Activated B cell treated with CpG ODN at 0.5 μM for 24 hours (primary cell): ENCODE data around the gene SEMA5B. TPM values are rescaled to one million over a fixed set of nuclear protein-coding genes. Genes with fewer than 3 reads are reported as not detected.

Experiments used
- ATAC-seq: fragments of 200-7000 bp; cut with Tn5 transposase; one replicate; pipeline ENCODE4 v1.10.0; 2021; ENCODE audit warnings: low read depth, mild to moderate bottlenecking, moderate library complexity
- CTCF ChIA-PET: fragments of 350-600 bp; sonication (Branson Sonifier 250); formaldehyde crosslinking; loops from one replicate; lab custom pipeline; 2021; ENCODE audit warnings: antibody characterized with exemption; lab: Charles Lee
- POLR2A ChIA-PET: fragments of 350-600 bp; sonication (Branson Sonifier 250); formaldehyde crosslinking; loops from one replicate; lab custom pipeline; 2021; ENCODE audit warnings: antibody characterized with exemption; lab: Charles Lee
- DNase-seq: peaks from one replicate; pipeline ENCODE4 v3.0.0; 2022
- H3K27ac Mint-ChIP-seq: one replicate; pipeline ENCODE4 v1.8.0; 2020; ENCODE audit warnings: mixed read lengths
- H3K27me3 Mint-ChIP-seq: one replicate; pipeline ENCODE4 v1.8.0; 2021; ENCODE audit warnings: mixed read lengths
- H3K36me3 Mint-ChIP-seq: one replicate; pipeline ENCODE4 v1.8.0; 2021; ENCODE audit warnings: low read depth, mixed read lengths
- H3K4me1 Mint-ChIP-seq: one replicate; pipeline ENCODE4 v1.8.0; 2021; ENCODE audit warnings: mixed read lengths
- H3K4me3 Mint-ChIP-seq: one replicate; pipeline ENCODE4 v1.8.0; 2020; ENCODE audit warnings: mild to moderate bottlenecking, mixed read lengths
- H3K9me3 Mint-ChIP-seq: one replicate; pipeline ENCODE4 v1.8.0; 2020; ENCODE audit warnings: mixed read lengths
- intact Hi-C: fragments of 100-400 bp; cut with micrococcal nuclease; formaldehyde crosslinking; loops from one replicate; pipeline ENCODE4 v1.15.1; 2024
- total RNA-seq: library from RNA; stranded (reverse); gene quantifications from 2 replicates; pipeline ENCODE4 v1.2.3, GENCODE V29; 2022
- TF ChIP-seq, protein P1 (sequence below): fragments of 200-600 bp; IDR thresholded peaks from one replicate; pipeline ENCODE4 v1.8.0; 2022; ENCODE audit warnings: antibody characterized with exemption, mild to moderate bottlenecking

The SEMA5B gene, protein sequence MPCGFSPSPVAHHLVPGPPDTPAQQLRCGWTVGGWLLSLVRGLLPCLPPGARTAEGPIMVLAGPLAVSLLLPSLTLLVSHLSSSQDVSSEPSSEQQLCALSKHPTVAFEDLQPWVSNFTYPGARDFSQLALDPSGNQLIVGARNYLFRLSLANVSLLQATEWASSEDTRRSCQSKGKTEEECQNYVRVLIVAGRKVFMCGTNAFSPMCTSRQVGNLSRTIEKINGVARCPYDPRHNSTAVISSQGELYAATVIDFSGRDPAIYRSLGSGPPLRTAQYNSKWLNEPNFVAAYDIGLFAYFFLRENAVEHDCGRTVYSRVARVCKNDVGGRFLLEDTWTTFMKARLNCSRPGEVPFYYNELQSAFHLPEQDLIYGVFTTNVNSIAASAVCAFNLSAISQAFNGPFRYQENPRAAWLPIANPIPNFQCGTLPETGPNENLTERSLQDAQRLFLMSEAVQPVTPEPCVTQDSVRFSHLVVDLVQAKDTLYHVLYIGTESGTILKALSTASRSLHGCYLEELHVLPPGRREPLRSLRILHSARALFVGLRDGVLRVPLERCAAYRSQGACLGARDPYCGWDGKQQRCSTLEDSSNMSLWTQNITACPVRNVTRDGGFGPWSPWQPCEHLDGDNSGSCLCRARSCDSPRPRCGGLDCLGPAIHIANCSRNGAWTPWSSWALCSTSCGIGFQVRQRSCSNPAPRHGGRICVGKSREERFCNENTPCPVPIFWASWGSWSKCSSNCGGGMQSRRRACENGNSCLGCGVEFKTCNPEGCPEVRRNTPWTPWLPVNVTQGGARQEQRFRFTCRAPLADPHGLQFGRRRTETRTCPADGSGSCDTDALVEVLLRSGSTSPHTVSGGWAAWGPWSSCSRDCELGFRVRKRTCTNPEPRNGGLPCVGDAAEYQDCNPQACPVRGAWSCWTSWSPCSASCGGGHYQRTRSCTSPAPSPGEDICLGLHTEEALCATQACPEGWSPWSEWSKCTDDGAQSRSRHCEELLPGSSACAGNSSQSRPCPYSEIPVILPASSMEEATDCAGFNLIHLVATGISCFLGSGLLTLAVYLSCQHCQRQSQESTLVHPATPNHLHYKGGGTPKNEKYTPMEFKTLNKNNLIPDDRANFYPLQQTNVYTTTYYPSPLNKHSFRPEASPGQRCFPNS
- total RNA-seq, result 1.0 and 1.6 TPM in 2 replicates

DNA sequence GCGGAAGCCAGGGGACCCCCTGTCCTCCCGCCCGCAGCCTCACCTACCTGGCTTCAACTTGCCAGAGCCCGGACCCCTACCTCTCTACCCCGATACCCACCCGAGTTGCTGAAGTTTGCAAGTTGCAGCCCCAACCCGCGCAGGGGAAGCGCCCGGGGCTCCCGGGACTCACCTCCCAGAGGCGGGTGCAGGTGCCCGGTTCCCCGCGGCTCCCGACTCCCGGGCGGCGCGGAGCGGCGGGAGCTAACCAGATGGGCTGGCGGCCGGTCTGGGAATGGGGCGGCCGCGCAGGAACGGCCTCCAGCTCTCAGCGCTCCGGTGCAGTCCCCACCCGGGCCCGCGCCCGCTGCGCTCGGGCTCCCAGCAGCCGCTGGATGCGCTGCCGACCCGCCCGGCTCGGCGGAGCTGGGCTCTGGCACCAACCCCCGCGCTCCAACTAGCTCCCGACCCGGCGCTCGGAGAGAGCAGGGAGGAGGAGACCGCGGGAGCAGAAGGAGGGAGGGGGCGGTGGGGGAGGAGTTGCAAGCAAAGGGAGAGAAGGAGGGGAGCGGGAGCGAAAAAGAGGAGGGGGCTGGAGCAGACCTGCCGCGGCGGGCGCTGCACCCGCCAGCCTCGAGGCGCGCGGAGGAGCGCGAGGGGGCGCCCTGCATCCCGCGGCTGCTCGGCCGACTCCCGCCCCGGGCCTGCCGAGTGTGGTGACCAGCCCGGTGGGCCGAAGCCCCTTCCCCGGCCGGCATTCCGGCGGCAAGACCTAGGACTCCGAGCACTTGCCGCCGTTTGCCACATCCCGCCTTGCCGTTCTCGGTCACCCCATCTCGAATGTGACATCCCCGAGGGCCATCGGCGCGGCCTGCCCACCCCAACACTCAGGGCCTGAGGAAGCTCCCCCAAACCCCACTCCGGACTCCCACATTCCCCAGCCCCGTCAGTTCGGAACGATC is at the start of gene SEMA5B:
Gene SEMA5B (minus strand): TSS at position 472 of the 941 bp plus-strand sequence. CDS start 66,500 bp downstream, outside the sequence.
- Mint-ChIP-seq H3K27ac (no peak within 1 kb of the TSS), H3K4me1 (peaks cover 19% of the 10 kb centered on the region), H3K36me3 (no peaks in the 10 kb centered on the region), H3K4me3 (peak within 1 kb of the TSS; percentile 84), H3K9me3 (no peaks in the 10 kb centered on the region), H3K27me3 (peaks cover 34% of the 10 kb centered on the region)
- DNase-seq, result peak; percentile 49
- TF ChIP-seq, protein P1, sequence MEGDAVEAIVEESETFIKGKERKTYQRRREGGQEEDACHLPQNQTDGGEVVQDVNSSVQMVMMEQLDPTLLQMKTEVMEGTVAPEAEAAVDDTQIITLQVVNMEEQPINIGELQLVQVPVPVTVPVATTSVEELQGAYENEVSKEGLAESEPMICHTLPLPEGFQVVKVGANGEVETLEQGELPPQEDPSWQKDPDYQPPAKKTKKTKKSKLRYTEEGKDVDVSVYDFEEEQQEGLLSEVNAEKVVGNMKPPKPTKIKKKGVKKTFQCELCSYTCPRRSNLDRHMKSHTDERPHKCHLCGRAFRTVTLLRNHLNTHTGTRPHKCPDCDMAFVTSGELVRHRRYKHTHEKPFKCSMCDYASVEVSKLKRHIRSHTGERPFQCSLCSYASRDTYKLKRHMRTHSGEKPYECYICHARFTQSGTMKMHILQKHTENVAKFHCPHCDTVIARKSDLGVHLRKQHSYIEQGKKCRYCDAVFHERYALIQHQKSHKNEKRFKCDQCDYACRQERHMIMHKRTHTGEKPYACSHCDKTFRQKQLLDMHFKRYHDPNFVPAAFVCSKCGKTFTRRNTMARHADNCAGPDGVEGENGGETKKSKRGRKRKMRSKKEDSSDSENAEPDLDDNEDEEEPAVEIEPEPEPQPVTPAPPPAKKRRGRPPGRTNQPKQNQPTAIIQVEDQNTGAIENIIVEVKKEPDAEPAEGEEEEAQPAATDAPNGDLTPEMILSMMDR, result no peak
- peak; percentile 55 for ATAC-seq
- intact Hi-C loops, result loop anchor here (1.0 to 5.0 kb wide), 9 partner anchors 84 to 1481 kb away; no protein-coding TSS in a partner anchor
- ChIA-PET POLR2A (interaction anchor here (0.6 kb wide), 1 partner anchor 637 kb away, joined by 5 read pairs; no protein-coding TSS in a partner anchor), CTCF (interaction anchor here (0.9 to 4.2 kb wide), 20 partner anchors 9 to 1483 kb away, joined by 3 to 41 read pairs (median 4); partner anchors contain the start of gene POLQ)

DNA sequence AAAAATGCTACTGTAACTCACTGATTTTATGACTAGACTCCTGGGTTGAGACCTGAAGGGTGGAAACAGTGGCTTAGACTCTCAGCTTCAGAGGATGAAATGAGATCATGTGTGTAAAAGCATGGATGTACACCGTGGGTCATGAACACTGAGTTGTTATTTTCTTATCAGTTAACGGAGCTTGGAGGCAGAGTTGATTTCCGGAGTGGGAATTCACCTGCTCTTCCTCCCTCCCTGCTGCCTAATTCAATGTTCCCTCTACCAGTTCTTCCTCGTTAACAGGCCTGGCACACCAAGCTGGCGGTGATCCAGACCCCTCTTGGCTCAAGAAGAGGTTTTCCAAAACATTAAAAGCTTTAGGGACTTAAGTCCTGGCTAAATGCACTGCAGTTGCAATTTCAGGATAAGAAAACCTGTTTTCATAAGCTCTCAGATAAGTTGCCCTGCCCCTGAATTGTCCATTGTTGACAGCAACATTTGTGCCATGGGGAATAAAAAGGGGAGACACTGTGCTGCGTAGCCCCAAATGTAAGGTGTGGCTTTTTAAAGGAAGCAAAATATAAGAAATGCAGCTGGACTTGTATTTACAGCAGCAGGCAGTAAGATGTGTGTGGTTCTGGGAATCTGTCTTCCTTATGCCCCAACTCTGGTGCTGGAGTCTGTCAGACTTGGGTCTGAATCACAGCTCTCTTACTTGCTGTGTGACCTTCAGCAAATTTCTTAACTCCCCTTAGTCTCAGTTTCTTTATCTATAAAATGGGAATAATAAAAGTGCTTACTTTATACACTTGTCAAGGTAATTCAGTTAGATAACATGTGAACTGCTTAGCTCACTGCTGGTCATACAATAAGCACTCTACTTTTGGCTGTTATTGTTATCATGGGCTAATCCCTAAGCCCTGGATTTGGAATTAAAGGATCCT is 49.2 kb upstream of the SEMA5B start:
- DNase-seq, result no peak
- Mint-ChIP-seq H3K9me3 (no peaks in the 10 kb centered on the region), H3K27ac (no peak overlapping the region), H3K27me3 (no peaks in the 10 kb centered on the region), H3K36me3 (no peaks in the 10 kb centered on the region), H3K4me3 (no peak overlapping the region), H3K4me1 (peaks cover 4% of the 10 kb centered on the region)
- ATAC-seq, result no peak
- TF ChIP-seq, protein P1, result no peak
- ChIA-PET CTCF (interaction anchor here (0.9 to 1.6 kb wide), 2 partner anchors 9 to 45 kb away, joined by 3 read pairs; partner anchors contain the start of gene PDIA5), POLR2A (no interaction called here)
- intact Hi-C loops, result no loop called here

DNA sequence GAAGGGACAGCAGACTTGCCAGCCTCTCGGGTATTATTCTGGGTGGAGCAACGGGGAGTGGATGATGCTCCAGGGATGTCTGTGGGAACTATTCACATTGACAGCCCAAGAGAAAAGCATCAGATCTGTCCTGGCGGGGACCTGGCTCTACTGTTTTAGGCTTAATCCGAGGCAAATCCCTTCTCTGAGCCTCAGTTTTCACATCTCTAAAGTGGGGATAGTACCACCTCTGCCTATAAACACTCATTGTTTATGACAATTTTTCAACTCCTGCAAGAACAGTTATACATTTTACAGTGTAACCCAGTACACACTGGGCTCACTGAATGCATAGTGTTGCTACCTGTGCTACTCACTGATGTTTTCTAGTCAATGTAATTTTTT is 48.5 kb upstream of the SEMA5B start:
- ChIA-PET POLR2A (no interaction called here), CTCF (interaction anchor here (0.9 kb wide), 1 partner anchor 9 kb away, joined by 3 read pairs; the partner anchor contains the start of gene PDIA5)
- H3K4me3 Mint-ChIP-seq, result no peak overlapping the region
- H3K36me3 Mint-ChIP-seq, result no peaks in the 10 kb centered on the region
- no peaks in the 10 kb centered on the region for H3K9me3 Mint-ChIP-seq
- ATAC-seq, result no peak
- H3K27ac Mint-ChIP-seq, result no peak overlapping the region
- no peak for DNase-seq
- no peaks in the 10 kb centered on the region for H3K27me3 Mint-ChIP-seq
- intact Hi-C loops, result no loop called here
- peaks cover 1% of the 10 kb centered on the region for H3K4me1 Mint-ChIP-seq
- TF ChIP-seq, protein P1, result no peak

DNA sequence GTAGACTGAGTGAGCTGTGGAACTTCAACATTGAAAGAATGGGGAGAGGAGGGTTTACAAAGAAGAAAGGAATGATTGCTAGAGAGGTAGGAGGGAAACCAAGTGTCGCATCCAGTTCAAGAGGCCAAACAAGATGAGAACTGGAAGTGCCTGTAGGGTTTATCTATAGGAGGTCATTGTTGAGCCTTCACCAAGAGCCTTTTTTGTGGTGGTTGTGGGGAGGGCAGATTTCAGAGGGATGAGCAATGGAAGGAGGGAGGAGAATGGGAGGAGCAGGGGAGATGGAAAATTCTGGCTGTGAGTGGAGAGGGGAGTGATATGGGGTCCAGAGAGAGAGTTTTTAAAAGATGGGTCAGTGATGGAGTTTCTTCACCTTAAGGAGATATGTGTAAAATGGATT is 47.8 kb upstream of the SEMA5B start:
- ATAC-seq, result no peak
- H3K9me3 Mint-ChIP-seq, result no peaks in the 10 kb centered on the region

More for the DNA sequence above, 47.8 kb upstream of the SEMA5B start:
- intact Hi-C loops, result no loop called here
- H3K4me1 Mint-ChIP-seq, result peaks cover 1% of the 10 kb centered on the region
- TF ChIP-seq, protein P1, result no peak
- H3K36me3 Mint-ChIP-seq, result no peaks in the 10 kb centered on the region
- H3K27me3 Mint-ChIP-seq, result no peaks in the 10 kb centered on the region
- H3K27ac Mint-ChIP-seq, result no peak overlapping the region
- H3K4me3 Mint-ChIP-seq, result no peak overlapping the region
- no peak for DNase-seq
- ChIA-PET POLR2A (no interaction called here), CTCF (no interaction called here)
